GM18499 (cell line): Measurements from ENCODE around the gene CACNA2D2.

Source experiments
- ATAC-seq: cut with Tn5 transposase; IDR thresholded peaks from one replicate; pipeline ENCODE4 v1.9.1; 2021; ENCODE audit warnings: moderate number of reproducible peaks; ENCODE audit not compliant: insufficient read depth, unreplicated experiment

The CACNA2D2 gene

DNA sequence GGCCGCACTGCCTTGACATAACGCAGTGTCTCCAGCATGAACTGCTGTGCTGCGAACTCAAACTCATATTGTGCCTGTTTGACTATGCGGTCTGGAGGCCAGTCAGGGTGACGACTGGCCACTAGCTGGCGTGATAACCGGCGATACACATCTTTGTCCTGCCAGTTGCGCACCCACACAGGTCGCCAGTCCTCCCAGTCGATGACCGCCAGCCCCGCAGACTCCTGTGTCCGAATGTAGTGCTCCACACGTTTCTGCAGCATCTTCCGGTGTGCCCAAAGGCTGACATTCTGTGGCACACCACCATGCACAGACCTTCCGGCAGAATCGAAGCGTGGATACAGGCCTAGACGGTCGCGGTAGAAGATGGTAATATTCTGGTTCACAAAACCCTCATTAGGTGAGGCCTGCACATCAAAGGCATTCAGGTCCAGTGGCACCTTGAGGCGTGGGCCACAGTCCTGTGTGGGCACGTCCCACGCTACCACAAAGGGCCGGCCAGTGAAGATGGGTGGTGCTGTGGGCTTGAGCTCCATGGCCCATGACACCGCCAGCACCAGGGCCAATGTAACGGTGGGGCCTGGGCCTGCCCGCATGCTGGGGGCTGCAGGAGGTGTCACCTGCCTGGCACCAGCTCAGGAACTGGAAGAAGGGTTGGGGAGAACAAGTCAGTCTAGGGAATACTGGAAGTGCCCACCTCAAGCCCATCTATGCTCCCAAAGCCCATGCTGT is 183.4 kb downstream of the CACNA2D2 start:
- no peak for ATAC-seq

DNA sequence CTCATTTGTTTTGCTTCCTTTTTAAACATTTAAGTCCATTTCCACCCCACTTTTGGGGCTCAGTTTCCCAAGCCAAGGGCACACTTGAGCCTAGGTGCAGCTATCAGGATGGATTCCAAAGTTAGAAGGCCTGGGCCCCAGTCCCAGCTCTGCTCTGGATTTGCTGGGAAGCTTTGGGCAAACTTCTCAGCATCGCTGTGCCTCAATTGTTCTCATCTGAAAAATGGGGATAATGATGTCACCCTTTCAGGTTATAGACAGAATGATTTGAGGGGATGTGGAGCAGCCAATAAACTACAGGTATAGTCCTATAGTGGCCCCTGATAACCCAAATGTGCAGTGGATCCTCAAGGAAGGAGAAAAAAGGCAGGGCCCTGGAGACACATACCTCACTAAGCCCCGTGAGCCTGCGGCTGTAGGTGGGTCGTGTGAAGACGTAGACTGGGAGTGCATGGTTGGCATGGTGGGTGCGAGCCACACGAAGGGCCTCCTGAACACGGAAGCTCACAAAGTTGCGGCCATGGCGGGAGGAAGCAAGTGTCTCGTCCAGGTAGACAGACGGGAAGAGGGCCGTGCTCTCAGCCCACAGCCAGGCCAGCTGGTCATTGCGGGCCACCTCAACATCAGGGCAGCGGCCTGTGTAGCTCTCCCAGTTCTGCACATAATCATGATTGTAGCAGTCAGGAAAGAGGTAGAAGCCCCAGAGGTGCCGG is 184.1 kb downstream of the CACNA2D2 start:
- ATAC-seq: no peak

DNA sequence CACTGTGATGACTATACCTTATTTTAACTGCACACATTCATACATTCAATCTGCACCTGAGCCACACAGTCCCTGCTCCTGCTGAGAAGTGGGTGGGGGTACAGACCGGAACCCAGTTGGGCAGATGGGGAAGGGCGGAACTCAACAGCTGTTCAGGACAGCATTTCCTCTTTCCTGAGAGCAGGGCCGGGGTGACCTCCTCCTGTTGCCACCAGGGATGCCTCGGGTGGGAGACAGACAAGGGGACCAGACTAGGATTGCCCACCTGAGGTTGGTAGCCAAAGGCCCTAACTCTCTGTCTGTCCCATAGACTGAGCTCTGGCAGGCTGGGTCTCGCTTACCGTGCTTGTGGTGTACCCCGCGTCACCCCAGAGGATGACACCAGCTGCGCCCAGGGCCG is 184.8 kb downstream of the CACNA2D2 start:
- ATAC-seq: no peak

DNA sequence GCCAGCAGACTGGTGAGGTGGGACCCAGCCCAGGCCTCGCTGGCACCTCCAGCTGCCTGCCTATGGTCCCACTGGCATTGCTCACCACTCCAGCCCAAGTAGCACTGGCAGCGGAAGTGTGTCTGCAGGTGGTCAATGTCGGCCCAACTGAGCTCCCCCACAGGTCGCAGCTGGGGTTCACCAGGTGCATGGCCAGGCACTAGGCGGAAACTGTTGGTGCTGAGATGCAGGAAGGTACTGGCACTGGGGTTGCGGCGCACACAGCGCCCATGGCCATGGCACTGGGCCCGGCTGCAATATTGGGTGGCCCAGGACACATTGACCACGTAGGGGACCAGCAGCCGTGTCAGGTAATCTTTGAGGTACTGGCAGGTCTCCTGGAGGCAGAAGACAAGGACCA is 185.3 kb downstream of the CACNA2D2 start:
- ATAC-seq: no peak

DNA sequence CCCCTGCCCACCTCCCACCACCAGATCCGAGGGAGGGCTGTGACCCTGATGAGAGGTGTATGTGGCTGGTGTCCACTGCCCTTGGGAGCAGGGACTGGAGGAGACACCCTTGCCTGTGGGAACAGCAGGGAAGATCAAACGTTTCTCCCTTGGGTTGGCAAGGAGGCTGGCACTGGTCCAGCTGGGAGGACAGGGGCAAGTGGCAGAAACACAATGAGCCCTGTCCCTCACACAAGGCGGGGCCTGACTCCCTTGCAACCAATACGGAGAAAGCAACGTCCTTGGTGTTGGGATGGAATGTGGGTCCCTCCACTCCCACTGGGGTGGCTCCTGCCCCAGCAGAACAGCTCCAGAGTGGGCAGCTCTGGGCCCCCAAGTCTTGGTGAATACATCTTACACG is 186.1 kb downstream of the CACNA2D2 start:
- no peak for ATAC-seq

DNA sequence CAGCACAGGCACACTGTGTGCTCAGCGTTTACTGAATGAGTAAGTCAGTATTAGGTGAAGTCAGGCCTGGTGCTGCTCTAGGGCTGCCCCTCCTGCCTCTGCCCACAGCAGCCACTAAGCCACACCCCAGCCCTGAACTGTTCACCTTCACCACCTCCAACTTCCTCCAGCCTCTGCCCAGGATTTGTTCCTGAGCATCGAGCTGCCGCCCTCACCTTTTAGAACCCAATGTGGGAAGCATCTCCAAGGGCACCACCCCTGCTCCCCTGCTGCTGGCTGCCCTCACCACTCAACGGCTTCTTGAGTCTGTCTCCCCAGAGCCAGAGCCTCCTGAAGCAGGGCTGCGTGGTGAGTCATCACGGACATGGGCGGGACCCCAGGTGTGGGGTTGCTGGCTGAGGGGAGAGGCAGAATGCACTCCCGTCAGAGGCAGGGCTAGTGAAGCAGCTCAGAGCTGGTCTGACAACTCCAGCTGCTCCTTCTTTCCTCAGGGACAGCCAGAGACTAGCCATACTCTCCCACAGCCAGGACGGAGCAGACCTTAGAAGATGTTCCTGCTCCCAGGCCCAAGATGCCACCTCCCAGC is 186.7 kb downstream of the CACNA2D2 start:
- no peak for ATAC-seq

DNA sequence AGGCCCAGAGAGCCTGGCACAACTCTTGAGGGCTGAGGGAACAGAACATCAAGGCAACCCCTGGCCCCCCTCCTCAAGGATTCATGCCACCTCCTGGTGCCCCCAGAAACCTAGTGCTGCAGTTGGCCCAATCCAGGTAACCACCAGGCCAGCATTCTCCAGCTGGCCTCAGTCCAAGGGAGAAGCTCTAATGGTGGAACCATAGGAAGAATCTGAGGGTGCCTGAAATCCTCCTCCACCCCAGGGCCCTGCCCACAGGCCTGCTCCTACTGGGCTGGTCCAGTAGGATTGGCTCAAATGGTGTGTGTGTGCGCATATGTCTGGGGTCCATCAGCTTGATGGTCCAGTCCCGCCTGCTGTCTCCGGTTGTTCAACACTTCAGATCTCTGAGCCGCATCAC is 188.6 kb downstream of the CACNA2D2 start:
- ATAC-seq: no peak

DNA sequence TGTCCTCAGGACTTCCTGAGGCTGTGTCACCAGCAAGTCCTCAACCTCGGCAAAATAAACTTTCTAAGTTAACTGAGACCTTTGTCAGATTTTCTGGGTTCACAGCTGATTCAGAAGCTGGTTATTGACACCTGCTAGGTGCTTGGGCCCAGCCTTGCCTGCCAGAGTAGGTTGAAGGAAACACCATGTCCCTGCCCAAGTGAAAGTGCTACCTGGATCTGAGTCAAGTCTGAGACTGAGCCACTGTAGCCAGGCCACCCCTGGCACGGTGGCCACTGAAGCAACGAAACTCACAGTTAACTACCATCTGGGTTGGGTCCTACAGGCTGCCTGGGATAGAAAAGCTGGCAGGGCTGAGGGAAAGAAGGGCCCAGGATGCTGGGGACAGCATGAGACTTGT is 189.1 kb downstream of the CACNA2D2 start:
- ATAC-seq: no peak
